Gastrocnemius medialis (tissue), 4 donors: ENCODE results near the gene TRAF2.

Experiments used
- CTCF ChIP-seq, 5 experiments: fragments of 450-650 bp in 3 of 5; fragments of 200-600 bp in 2 of 5; sonication (generic) in 2 of 5; IDR thresholded peaks in 4 of 5; conservative IDR thresholded peaks in 1 of 5; 1 replicate in 4 of 5; 2 replicates in 1 of 5; pipeline ENCODE4 v1.5.1; 2016 to 2019; ENCODE audit warnings: antibody characterized with exemption in 5 of 5, mild to moderate bottlenecking in 3 of 5, moderate library complexity in 3 of 5
- POLR2A ChIP-seq, 2 donors: fragments of 450-650 bp; IDR thresholded peaks; one replicate each; pipeline ENCODE4 v1.6.1; 2017; ENCODE audit warnings: antibody characterized with exemption in 2 of 2, mild to moderate bottlenecking in 2 of 2, moderate library complexity in 2 of 2

GRCh38 chr9:136850866-136851775 lies 35.2 kb upstream of the TRAF2 start:
- no peak for TF ChIP-seq POLR2A (IDR thresholded peaks at IDR 0.05)
- no peak for TF ChIP-seq CTCF (IDR thresholded peaks at IDR 0.05 in 4 of 5, conservative IDR thresholded peaks at IDR 0.05 in 1 of 5)
